ENCODE results near the gene BBC3. TPM values are rescaled to one million over a fixed set of nuclear protein-coding genes. Genes with fewer than 3 reads are reported as not detected.

BBC3 gene
- total RNA-seq, 2 experiments from 2014 or later: 39.8 to 42.1 TPM

DNA sequence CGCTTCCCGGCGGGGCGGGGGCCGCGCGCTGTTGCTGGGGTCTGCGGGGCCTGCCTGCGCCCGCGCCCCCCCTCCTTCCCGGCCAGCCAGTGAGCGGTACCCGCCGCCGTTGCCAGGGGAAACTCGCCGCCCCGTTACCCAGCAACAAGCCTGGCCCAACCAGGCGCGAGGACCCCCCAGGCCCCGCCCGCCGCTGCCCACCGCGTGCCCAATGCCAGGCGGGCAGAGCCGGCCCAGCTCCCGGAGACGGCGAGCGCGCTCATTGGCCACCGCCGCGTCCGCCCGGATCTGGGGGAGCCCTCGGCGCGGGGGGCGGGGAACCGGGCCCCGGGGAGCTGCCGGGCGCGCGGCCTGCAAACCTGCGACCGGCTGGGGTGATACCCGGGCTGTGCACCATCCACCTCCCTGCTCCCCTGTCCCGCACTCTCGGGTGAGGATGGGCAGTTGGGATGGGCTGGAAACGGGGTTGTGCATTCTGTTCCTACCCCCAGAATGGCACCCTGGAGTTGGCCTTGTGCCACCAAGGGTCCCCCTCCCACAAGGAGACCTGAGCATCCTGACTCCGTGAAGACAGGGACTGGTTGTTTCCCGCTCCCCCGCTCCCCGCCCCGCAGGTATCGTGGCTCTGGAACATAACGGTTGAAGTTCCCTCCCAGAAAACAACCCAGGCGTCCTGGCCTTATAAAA, 8.8 kb upstream of the BBC3 start:
- Mint-ChIP-seq H3K4me1 (ENCODE audit: low read depth) (peaks cover 6% of the 10 kb centered on the region), H3K4me3 (peak overlapping the region; percentile 49), H3K9me3 (no peaks in the 10 kb centered on the region), H3K36me3 (ENCODE audit: low read depth) (no peaks in the 10 kb centered on the region), H3K27me3 (no peaks in the 10 kb centered on the region), H3K27ac (peak overlapping the region; percentile 74)
- ChIA-PET CTCF (interaction anchor here (0.9 to 2.1 kb wide), 5 partner anchors 8 to 53 kb away, joined by 3 to 8 read pairs (median 3); no protein-coding TSS in a partner anchor), POLR2A (interaction anchor here (0.9 to 3.2 kb wide), 8 partner anchors 10 to 127 kb away, joined by 3 to 32 read pairs (median 5); partner anchors contain the start of genes CCDC9 and ZC3H4)
- Histone ChIP-seq H3K4me1 (ENCODE audit: insufficient read depth, low read length) (peaks cover 56% of the 10 kb centered on the region), H3K4me3 (ENCODE audit: low read length) (peak overlapping the region; percentile 37), H3K36me3 (ENCODE audit: insufficient read depth, low read length) (no peaks in the 10 kb centered on the region), H3K9me3 (ENCODE audit: control insufficient read depth in 1 of 2, insufficient read depth in 1 of 2, low read length in 2 of 2) (no peaks in the 10 kb centered on the region), H3K27me3 (ENCODE audit: control insufficient read depth in 1 of 2, insufficient read depth in 2 of 2, low read length in 2 of 2) (no peaks in the 10 kb centered on the region), H3K27ac (ENCODE audit: low read depth in 1 of 2, low read length in 2 of 2) (no peak overlapping the region)
- intact Hi-C loops (cut with DNase I, micrococcal nuclease): loop anchor here (5.0 to 10.0 kb wide), 2 partner anchors 202 to 525 kb away; partner anchors contain the start of gene PRKD2 (in 1 of the 2)
- TF ChIP-seq, protein P1, sequence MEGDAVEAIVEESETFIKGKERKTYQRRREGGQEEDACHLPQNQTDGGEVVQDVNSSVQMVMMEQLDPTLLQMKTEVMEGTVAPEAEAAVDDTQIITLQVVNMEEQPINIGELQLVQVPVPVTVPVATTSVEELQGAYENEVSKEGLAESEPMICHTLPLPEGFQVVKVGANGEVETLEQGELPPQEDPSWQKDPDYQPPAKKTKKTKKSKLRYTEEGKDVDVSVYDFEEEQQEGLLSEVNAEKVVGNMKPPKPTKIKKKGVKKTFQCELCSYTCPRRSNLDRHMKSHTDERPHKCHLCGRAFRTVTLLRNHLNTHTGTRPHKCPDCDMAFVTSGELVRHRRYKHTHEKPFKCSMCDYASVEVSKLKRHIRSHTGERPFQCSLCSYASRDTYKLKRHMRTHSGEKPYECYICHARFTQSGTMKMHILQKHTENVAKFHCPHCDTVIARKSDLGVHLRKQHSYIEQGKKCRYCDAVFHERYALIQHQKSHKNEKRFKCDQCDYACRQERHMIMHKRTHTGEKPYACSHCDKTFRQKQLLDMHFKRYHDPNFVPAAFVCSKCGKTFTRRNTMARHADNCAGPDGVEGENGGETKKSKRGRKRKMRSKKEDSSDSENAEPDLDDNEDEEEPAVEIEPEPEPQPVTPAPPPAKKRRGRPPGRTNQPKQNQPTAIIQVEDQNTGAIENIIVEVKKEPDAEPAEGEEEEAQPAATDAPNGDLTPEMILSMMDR (IDR thresholded peaks at IDR 0.05): no peak
- peak in 12 of 14 experiments; percentile 43 to 85 (median 62) for DNase-seq
- ATAC-seq (ENCODE audit: poor library complexity): peak; percentile 3

DNA sequence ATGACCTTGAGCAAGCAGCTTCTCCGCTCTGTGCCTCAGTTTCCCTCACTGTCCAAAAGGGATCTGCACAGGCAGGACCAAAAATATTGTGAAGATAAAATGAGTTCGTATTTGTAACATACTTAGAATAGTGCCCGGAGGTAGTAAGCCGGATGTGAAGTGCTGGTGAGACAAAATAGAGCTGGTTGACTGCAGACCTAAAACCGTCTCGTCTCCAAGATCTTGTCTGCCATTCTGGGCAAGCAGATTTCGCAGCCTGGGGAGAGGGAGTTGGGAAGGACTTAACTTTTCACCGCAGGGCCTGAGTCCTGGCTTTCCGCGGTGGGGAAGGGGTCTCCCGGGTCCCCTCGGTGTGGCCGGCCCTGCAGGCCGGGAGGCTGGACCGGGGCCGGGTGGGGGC, 8.2 kb upstream of the BBC3 start:
- TF ChIP-seq, protein P1 (IDR thresholded peaks at IDR 0.05): no peak
- Histone ChIP-seq H3K4me1 (ENCODE audit: insufficient read depth, low read length) (peaks cover 50% of the 10 kb centered on the region), H3K27me3 (ENCODE audit: control insufficient read depth in 1 of 2, insufficient read depth in 2 of 2, low read length in 2 of 2) (no peaks in the 10 kb centered on the region), H3K36me3 (ENCODE audit: insufficient read depth, low read length) (no peaks in the 10 kb centered on the region), H3K4me3 (ENCODE audit: low read length) (peak overlapping the region; percentile 37), H3K9me3 (ENCODE audit: control insufficient read depth in 1 of 2, insufficient read depth in 1 of 2, low read length in 2 of 2) (no peaks in the 10 kb centered on the region), H3K27ac (ENCODE audit: low read depth in 1 of 2, low read length in 2 of 2) (no peak overlapping the region)
- no peaks in the 10 kb centered on the region for H3K27me3 Mint-ChIP-seq
- ChIA-PET POLR2A (interaction anchor here (0.5 to 3.2 kb wide), 7 partner anchors 13 to 126 kb away, joined by 3 to 32 read pairs (median 6); partner anchors contain the start of genes CCDC9 and ZC3H4), CTCF (interaction anchor here (0.9 to 2.1 kb wide), 5 partner anchors 8 to 53 kb away, joined by 3 to 8 read pairs (median 3); no protein-coding TSS in a partner anchor)
- ATAC-seq (ENCODE audit: poor library complexity) (no peak), DNase-seq (peak in 4 of 14 experiments; percentile 39 to 60 (median 54))
- intact Hi-C loops (cut with DNase I, micrococcal nuclease): loop anchor here in 1 of 2 experiments (10.0 kb wide), 1 partner anchor 524 kb away; the partner anchor contains the start of gene PRKD2
- peak overlapping the region; percentile 86 for H3K4me3 Mint-ChIP-seq
- peaks cover 6% of the 10 kb centered on the region for H3K4me1 Mint-ChIP-seq (ENCODE audit: low read depth)
- H3K36me3 Mint-ChIP-seq (ENCODE audit: low read depth): no peaks in the 10 kb centered on the region
- H3K27ac Mint-ChIP-seq: peak overlapping the region; percentile 74
- H3K9me3 Mint-ChIP-seq: no peaks in the 10 kb centered on the region

DNA sequence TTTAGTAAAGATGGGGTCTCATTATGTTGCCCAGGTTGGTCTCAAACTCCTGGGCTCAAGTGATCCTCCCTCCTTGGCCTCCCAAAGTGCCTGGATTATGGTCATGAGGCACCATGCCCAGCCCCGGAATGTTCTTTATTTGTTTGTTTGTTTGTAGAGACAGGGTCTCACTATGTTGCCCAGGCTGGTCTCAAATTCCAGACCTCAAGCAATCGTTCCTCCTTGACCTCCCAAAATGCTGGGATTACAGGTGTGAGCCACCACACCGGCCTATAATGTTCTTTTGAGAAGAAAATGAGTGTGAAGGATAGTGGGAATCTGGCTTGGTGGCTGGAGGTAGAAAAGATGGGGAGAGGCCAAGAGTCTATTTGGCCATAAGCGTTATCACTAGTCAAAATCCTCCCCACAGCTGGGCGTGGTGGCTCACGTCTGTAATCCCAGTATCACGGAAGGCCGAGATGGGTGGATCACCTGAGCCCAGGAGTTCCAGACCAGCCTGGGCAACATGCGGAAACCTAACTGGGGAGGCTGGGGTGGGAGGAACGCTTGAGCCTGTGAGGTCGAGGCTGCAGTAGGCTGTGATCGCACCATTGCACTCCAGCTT, 5.2 kb upstream of the BBC3 start:
- Mint-ChIP-seq H3K27me3 (no peaks in the 10 kb centered on the region), H3K36me3 (ENCODE audit: low read depth) (no peaks in the 10 kb centered on the region), H3K4me3 (peak overlapping the region; percentile 34), H3K9me3 (no peaks in the 10 kb centered on the region), H3K27ac (no peak overlapping the region), H3K4me1 (ENCODE audit: low read depth) (peaks cover 24% of the 10 kb centered on the region)
- no peaks in the 10 kb centered on the region for H3K36me3 ChIP-seq (ENCODE audit: insufficient read depth, low read length)
- POLR2A ChIA-PET: no interaction called here
- DNase-seq (no peak), ATAC-seq (ENCODE audit: poor library complexity) (no peak)
- peaks cover 38% of the 10 kb centered on the region for H3K4me1 ChIP-seq (ENCODE audit: insufficient read depth, low read length)
- H3K9me3 ChIP-seq (ENCODE audit: control insufficient read depth in 1 of 2, insufficient read depth in 1 of 2, low read length in 2 of 2): no peaks in the 10 kb centered on the region
- H3K27me3 ChIP-seq (ENCODE audit: control insufficient read depth in 1 of 2, insufficient read depth in 2 of 2, low read length in 2 of 2): no peaks in the 10 kb centered on the region
- H3K4me3 ChIP-seq (ENCODE audit: low read length): no peak overlapping the region
- TF ChIP-seq, protein P1 (IDR thresholded peaks at IDR 0.05): no peak
- intact Hi-C loops (cut with DNase I, micrococcal nuclease): loop anchor here in 1 of 2 experiments (10.0 kb wide), 1 partner anchor 521 kb away; the partner anchor contains the start of gene PRKD2
- CTCF ChIA-PET: no interaction called here
- no peak overlapping the region for H3K27ac ChIP-seq (ENCODE audit: low read depth in 1 of 2, low read length in 2 of 2)

Data from CD4-positive, alpha-beta T cell (primary cell).